ENCODE measurements around the gene PHACTR4. TPM values are rescaled to one million over a fixed set of nuclear protein-coding genes. Genes with fewer than 3 reads are reported as not detected.
"Not testable (repeated sequence)": the region's sequence is repeated elsewhere in the genome, so short reads cannot be mapped to it uniquely, and the experiment has no call there.

PHACTR4 gene
- 10 to 100 TPM; 19.5 to 21.5 TPM for total RNA-seq

GRCh38 chr1:28369371-28370238, at the start of gene PHACTR4:
Gene PHACTR4, plus strand, starts transcription at chr1:28369740. Its CDS starts 37,708 bp downstream, at chr1:28407448.
- no peaks in the 10 kb centered on the region for H3K27me3 Mint-ChIP-seq
- peak; percentile 90 for DNase-seq
- H3K27ac Mint-ChIP-seq: peak within 1 kb of the TSS; percentile 86
- peak within 1 kb of the TSS; percentile 94 for H3K4me3 Mint-ChIP-seq
- ChIA-PET CTCF (interaction anchor here (1.0 to 4.1 kb wide), 4 partner anchors 10 to 121 kb away, joined by 3 to 26 read pairs (median 8); no protein-coding TSS in a partner anchor), POLR2A (interaction anchor here (0.6 to 1.2 kb wide), 5 partner anchors 41 to 155 kb away, joined by 3 to 4 read pairs (median 3); partner anchors contain the start of gene MED18)
- H3K36me3 Mint-ChIP-seq: no peaks in the 10 kb centered on the region
- intact Hi-C loops (cut with micrococcal nuclease): loop anchor here (1.0 to 2.0 kb wide), 2 partner anchors 41 to 121 kb away; partner anchors contain the start of gene MED18
- peaks cover 25% of the 10 kb centered on the region for H3K4me1 Mint-ChIP-seq (ENCODE audit: low read depth)
- no peaks in the 10 kb centered on the region for H3K9me3 Mint-ChIP-seq

GRCh38 chr1:28322194-28322593, 47.3 kb upstream of the PHACTR4 start:
- Mint-ChIP-seq H3K27ac (no peak overlapping the region), H3K4me3 (no peak overlapping the region), H3K4me1 (ENCODE audit: low read depth) (no peaks in the 10 kb centered on the region), H3K9me3 (no peaks in the 10 kb centered on the region), H3K36me3 (no peaks in the 10 kb centered on the region), H3K27me3 (no peaks in the 10 kb centered on the region)
- no peak for DNase-seq
- intact Hi-C loops (cut with micrococcal nuclease): loop anchor here (10.0 kb wide), 1 partner anchor 863 kb away; the partner anchor contains the start of gene SRSF4
- CTCF ChIA-PET: no interaction called here
- POLR2A ChIA-PET: no interaction called here

- POLR2A ChIA-PET: no interaction called here
These were observed 45.8 kb upstream of the PHACTR4 start for GRCh38 chr1:28323720-28324119.

GRCh38 chr1:28326515-28326914, 43.0 kb upstream of the PHACTR4 start:
- H3K4me1 Mint-ChIP-seq (ENCODE audit: low read depth): peaks cover 18% of the 10 kb centered on the region
- intact Hi-C loops (cut with micrococcal nuclease): loop anchor here (10.0 kb wide), 1 partner anchor 858 kb away; the partner anchor contains the start of gene SRSF4
- H3K4me3 Mint-ChIP-seq: no peak overlapping the region
- H3K9me3 Mint-ChIP-seq: no peaks in the 10 kb centered on the region
- H3K27ac Mint-ChIP-seq: no peak overlapping the region
- ChIA-PET POLR2A (interaction anchor here (0.6 to 4.1 kb wide), 4 partner anchors 19 to 151 kb away, joined by 3 to 31 read pairs (median 3); partner anchors contain the start of gene SESN2), CTCF (interaction anchor here (0.6 to 5.6 kb wide), 3 partner anchors 23 to 78 kb away, joined by 3 to 50 read pairs (median 5); no protein-coding TSS in a partner anchor)
- peaks cover 1% of the 10 kb centered on the region for H3K27me3 Mint-ChIP-seq
- no peak for DNase-seq
- H3K36me3 Mint-ChIP-seq: peaks cover 13% of the 10 kb centered on the region

More at GRCh38 chr1:28323720-28324119, 45.8 kb upstream of the PHACTR4 start:
- intact Hi-C loops (cut with micrococcal nuclease): loop anchor here (10.0 kb wide), 1 partner anchor 861 kb away; the partner anchor contains the start of gene SRSF4
- CTCF ChIA-PET: no interaction called here
- Mint-ChIP-seq H3K27me3 (no peaks in the 10 kb centered on the region), H3K4me1 (ENCODE audit: low read depth) (peaks cover 6% of the 10 kb centered on the region), H3K36me3 (peaks cover 2% of the 10 kb centered on the region), H3K27ac (no peak overlapping the region), H3K4me3 (no peak overlapping the region), H3K9me3 (no peaks in the 10 kb centered on the region)
- DNase-seq: no peak

- H3K4me1 Mint-ChIP-seq (ENCODE audit: low read depth): peaks cover 18% of the 10 kb centered on the region
- peak overlapping the region; percentile 6 for H3K27ac Mint-ChIP-seq
- intact Hi-C loops (cut with micrococcal nuclease): loop anchor here (10.0 kb wide), 1 partner anchor 858 kb away; the partner anchor contains the start of gene SRSF4
- no peaks in the 10 kb centered on the region for H3K9me3 Mint-ChIP-seq
- CTCF ChIA-PET: interaction anchor here (0.6 to 5.6 kb wide), 3 partner anchors 23 to 78 kb away, joined by 3 to 50 read pairs (median 5); no protein-coding TSS in a partner anchor
- H3K27me3 Mint-ChIP-seq: peaks cover 1% of the 10 kb centered on the region
- POLR2A ChIA-PET: interaction anchor here (0.6 to 4.1 kb wide), 5 partner anchors 20 to 458 kb away, joined by 3 to 31 read pairs (median 3); partner anchors contain the start of gene SESN2
- H3K4me3 Mint-ChIP-seq: no peak overlapping the region
- H3K36me3 Mint-ChIP-seq: peaks cover 16% of the 10 kb centered on the region
- DNase-seq: no peak
These were observed 42.6 kb upstream of the PHACTR4 start for GRCh38 chr1:28326984-28327383.

DNA sequence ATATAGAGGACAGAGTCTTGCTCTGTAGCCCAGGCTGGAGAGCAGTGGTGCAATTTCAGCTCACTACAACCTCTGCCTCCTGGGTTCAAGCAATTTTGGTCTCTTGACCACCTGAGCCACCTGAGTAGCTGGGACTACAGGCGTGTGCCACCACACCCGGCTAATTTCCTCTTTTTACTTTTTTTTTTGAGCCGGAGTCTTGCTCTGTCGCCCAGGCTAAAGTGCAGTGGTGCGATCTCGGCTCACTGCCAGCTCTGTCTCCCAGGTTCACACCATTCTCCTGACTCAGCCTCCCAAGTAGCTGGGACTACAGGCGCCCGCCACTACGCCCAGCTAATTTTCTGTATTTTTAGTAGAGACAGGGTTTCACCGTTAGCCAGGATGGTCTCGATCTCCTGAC, 42.1 kb upstream of the PHACTR4 start:
- H3K27ac Mint-ChIP-seq, DNase-seq, H3K27me3 Mint-ChIP-seq, H3K9me3 Mint-ChIP-seq: not testable (repeated sequence)
- ChIA-PET CTCF (interaction anchor here (1.0 to 5.6 kb wide), 2 partner anchors 67 to 79 kb away, joined by 3 to 50 read pairs; no protein-coding TSS in a partner anchor), POLR2A (interaction anchor here (0.7 to 4.1 kb wide), 3 partner anchors 42 to 457 kb away, joined by 3 to 31 read pairs (median 6); partner anchors contain the start of gene SESN2)
- peaks cover 19% of the 10 kb centered on the region for H3K36me3 Mint-ChIP-seq
- peaks cover 21% of the 10 kb centered on the region for H3K4me1 Mint-ChIP-seq (ENCODE audit: low read depth)
- H3K4me3 Mint-ChIP-seq: peak overlapping the region; percentile 93
- intact Hi-C loops (cut with micrococcal nuclease): loop anchor here (10.0 kb wide), 1 partner anchor 857 kb away; the partner anchor contains the start of gene SRSF4

DNA sequence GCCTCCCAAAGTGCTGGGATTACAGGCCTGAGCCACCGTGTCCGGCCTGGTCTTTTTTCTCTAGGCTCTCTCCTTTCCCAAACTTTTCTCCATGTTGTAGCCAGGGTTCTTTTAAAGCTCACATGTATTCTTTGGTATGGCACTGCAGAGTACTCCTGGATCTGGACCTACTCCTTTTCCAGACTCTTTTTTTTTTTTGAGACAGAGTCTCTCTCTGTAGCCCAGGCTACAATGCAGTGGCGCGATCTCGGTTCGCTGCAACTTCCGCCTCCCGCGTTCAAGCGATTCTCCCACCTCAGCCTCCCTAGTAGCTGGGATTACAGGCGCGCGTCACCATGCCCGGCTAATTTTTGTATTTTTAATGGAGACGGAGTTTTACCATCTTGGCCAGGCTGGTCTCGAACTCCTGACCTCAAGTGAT, 41.3 kb upstream of the PHACTR4 start:
- Mint-ChIP-seq H3K4me1 (ENCODE audit: low read depth) (peaks cover 28% of the 10 kb centered on the region), H3K36me3 (peaks cover 27% of the 10 kb centered on the region), H3K27ac (peak overlapping the region; percentile 96), H3K27me3 (peaks cover 1% of the 10 kb centered on the region), H3K9me3 (no peaks in the 10 kb centered on the region), H3K4me3 (peak overlapping the region; percentile 93)
- no peak for DNase-seq
- POLR2A ChIA-PET: interaction anchor here (0.5 to 4.1 kb wide), 24 partner anchors 9 to 853 kb away, joined by 3 to 32 read pairs (median 4); partner anchors contain the start of genes ATP5IF1, EYA3, RCC1 and RNU11
- intact Hi-C loops (cut with micrococcal nuclease): loop anchor here (1.0 to 10.0 kb wide), 6 partner anchors 41 to 857 kb away; partner anchors contain the start of genes PHACTR4, SESN2, SRSF4 and TAF12
- CTCF ChIA-PET: interaction anchor here (0.7 to 5.6 kb wide), 4 partner anchors 14 to 190 kb away, joined by 3 to 50 read pairs (median 8); no protein-coding TSS in a partner anchor

- H3K4me1 Mint-ChIP-seq (ENCODE audit: low read depth): peaks cover 28% of the 10 kb centered on the region
- DNase-seq: peak; percentile 59
- CTCF ChIA-PET: interaction anchor here (0.6 to 5.6 kb wide), 6 partner anchors 12 to 421 kb away, joined by 3 to 50 read pairs (median 4); no protein-coding TSS in a partner anchor
- peaks cover 33% of the 10 kb centered on the region for H3K36me3 Mint-ChIP-seq
- H3K27ac Mint-ChIP-seq: peak overlapping the region; percentile 96
- intact Hi-C loops (cut with micrococcal nuclease): loop anchor here (1.0 to 10.0 kb wide), 6 partner anchors 39 to 855 kb away; partner anchors contain the start of genes PHACTR4, SRSF4, TAF12 and TRNAU1AP
- H3K9me3 Mint-ChIP-seq: no peaks in the 10 kb centered on the region
- peaks cover 1% of the 10 kb centered on the region for H3K27me3 Mint-ChIP-seq
- peak overlapping the region; percentile 93 for H3K4me3 Mint-ChIP-seq
- POLR2A ChIA-PET: interaction anchor here (0.9 to 4.1 kb wide), 17 partner anchors 25 to 557 kb away, joined by 3 to 32 read pairs (median 5); partner anchors contain the start of genes ATP5IF1, EYA3, RCC1 and RNU11
These were observed 40.0 kb upstream of the PHACTR4 start for GRCh38 chr1:28329395-28330153.

DNA sequence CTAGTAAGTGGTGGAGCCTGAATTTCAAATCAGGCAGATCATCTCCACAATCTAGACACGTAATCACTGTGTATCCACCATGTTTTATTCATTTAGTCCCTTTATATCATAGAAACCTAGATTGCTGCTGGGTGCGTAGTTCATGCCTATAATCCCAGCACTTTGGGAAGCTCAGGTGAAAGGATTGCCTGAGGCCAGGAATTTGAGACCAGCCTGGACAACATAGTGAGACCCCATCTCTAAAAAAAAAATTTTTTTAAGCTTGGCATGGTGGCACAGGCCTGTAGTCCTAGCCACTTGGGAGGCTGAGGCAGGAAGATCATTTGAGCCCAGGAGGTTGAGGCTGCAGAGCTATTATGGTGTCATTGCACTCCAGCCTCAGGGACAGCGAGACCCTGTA, 30.6 kb upstream of the PHACTR4 start:
- ChIA-PET CTCF (interaction anchor here (1.1 kb wide), 1 partner anchor 21 kb away, joined by 3 read pairs; no protein-coding TSS in a partner anchor), POLR2A (no interaction called here)
- H3K27me3 Mint-ChIP-seq: no peaks in the 10 kb centered on the region

DNA sequence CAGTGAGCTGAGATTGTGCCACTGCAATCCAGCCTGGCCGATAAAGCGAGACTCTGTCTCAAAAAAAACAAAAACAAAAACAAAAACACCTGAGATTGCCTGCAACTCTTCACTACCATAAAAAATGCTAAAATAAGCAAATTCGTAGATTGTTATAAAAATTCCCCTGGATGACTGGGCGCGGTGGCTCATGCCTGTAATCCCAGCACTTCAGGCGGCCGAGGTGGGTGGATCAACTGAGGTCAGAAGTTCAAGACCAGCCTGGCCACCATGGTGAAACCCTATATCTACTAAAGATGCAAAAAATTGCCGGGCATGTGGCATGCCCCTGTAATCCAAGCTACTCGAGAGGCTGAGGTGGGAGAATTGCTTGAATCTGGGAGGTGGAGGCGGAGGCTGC, 30.0 kb upstream of the PHACTR4 start:
- H3K9me3 Mint-ChIP-seq: no peaks in the 10 kb centered on the region
- intact Hi-C loops (cut with micrococcal nuclease): no loop called here
- peaks cover 5% of the 10 kb centered on the region for H3K36me3 Mint-ChIP-seq
- H3K4me3 Mint-ChIP-seq: no peak overlapping the region
- no peaks in the 10 kb centered on the region for H3K27me3 Mint-ChIP-seq
- H3K27ac Mint-ChIP-seq: no peak overlapping the region
- no peaks in the 10 kb centered on the region for H3K4me1 Mint-ChIP-seq (ENCODE audit: low read depth)
- no peak for DNase-seq
- CTCF ChIA-PET: interaction anchor here (1.1 kb wide), 1 partner anchor 20 kb away, joined by 3 read pairs; no protein-coding TSS in a partner anchor
- POLR2A ChIA-PET: no interaction called here

More for the DNA sequence above, 30.6 kb upstream of the PHACTR4 start:
- Mint-ChIP-seq H3K9me3 (no peaks in the 10 kb centered on the region), H3K27ac (no peak overlapping the region), H3K36me3 (peaks cover 9% of the 10 kb centered on the region), H3K4me1 (ENCODE audit: low read depth) (no peaks in the 10 kb centered on the region), H3K4me3 (no peak overlapping the region)
- intact Hi-C loops (cut with micrococcal nuclease): no loop called here
- DNase-seq: no peak
